GM18505 (cell line): ENCODE results near the gene COMMD6.
"Not testable (repeated sequence)": the region's sequence is repeated elsewhere in the genome, so short reads cannot be mapped to it uniquely, and the experiment has no call there.

Experiments
- ATAC-seq: cut with Tn5 transposase; IDR thresholded peaks from one replicate; pipeline ENCODE4 v1.9.1; 2021; ENCODE audit not compliant: unreplicated experiment
- POLR2A ChIP-seq: IDR thresholded peaks from 4 replicates; pipeline ENCODE4 v1.6.1; 2011; ENCODE audit warnings: borderline replicate concordance; ENCODE audit not compliant: insufficient read depth, insufficient read length; ENCODE audit errors: extremely low read depth

Gene COMMD6

GRCh38 chr13:75549262-75550158 is 11.9 kb upstream of the COMMD6 start, which contains the start of gene UCHL3:
Gene UCHL3 (plus strand): TSS chr13:75549791. CDS start chr13:75549821, 30 bp downstream.
- ATAC-seq, result peak; percentile 97
- TF ChIP-seq POLR2A, result peak; percentile 92

- no peak for ATAC-seq
- no peak for TF ChIP-seq POLR2A
Observed at GRCh38 chr13:75547917-75548316, 10.3 kb upstream of the COMMD6 start.

- ATAC-seq, result not testable (repeated sequence)
Observed at GRCh38 chr13:75545386-75545785, 7.7 kb upstream of the COMMD6 start.

GRCh38 chr13:75544681-75545330 is 7.2 kb upstream of the COMMD6 start:
- TF ChIP-seq POLR2A, result no peak
- no peak for ATAC-seq

GRCh38 chr13:75541961-75542360 is 4.3 kb upstream of the COMMD6 start:
- no peak for TF ChIP-seq POLR2A
- ATAC-seq, result no peak

- TF ChIP-seq POLR2A, result no peak
- no peak for ATAC-seq
Observed at GRCh38 chr13:75541287-75541686, 3.6 kb upstream of the COMMD6 start.

GRCh38 chr13:75533861-75534260 is 3.8 kb downstream of the COMMD6 start:
- TF ChIP-seq POLR2A, result no peak
- no peak for ATAC-seq

- ATAC-seq, result no peak
- no peak for TF ChIP-seq POLR2A
Observed at GRCh38 chr13:75530549-75530961, 7.1 kb downstream of the COMMD6 start.

- ATAC-seq, result no peak
- no peak for TF ChIP-seq POLR2A
Observed at GRCh38 chr13:75521956-75522355, 15.7 kb downstream of the COMMD6 start.

- no peak for ATAC-seq
- no peak for TF ChIP-seq POLR2A
Observed at GRCh38 chr13:75518439-75519088, 19.1 kb downstream of the COMMD6 start.

GRCh38 chr13:75514080-75514995 is 23.3 kb downstream of the COMMD6 start:
- peak; percentile 34 for ATAC-seq
- no peak for TF ChIP-seq POLR2A

- TF ChIP-seq POLR2A, result no peak
- no peak for ATAC-seq
Observed at GRCh38 chr13:75513271-75513670, 24.4 kb downstream of the COMMD6 start.

GRCh38 chr13:75512253-75512652 is 25.4 kb downstream of the COMMD6 start:
- peak; percentile 84 for ATAC-seq
- TF ChIP-seq POLR2A, result no peak

GRCh38 chr13:75511051-75511625 is 26.5 kb downstream of the COMMD6 start:
- TF ChIP-seq POLR2A, result no peak
- no peak for ATAC-seq
